Heart left ventricle (tissue), 13 donors: ENCODE results near the gene TCHP.

ENCODE experiments used
- POLR2A ChIP-seq, 2 donors: fragments of 450-650 bp; IDR thresholded peaks; one replicate each; pipeline ENCODE4 v1.6.1; 2017; ENCODE audit warnings: antibody characterized with exemption in 2 of 2, mild to moderate bottlenecking in 2 of 2, moderate library complexity in 2 of 2
- TF ChIP-seq, protein P1 (sequence below), 12 donors: fragments of 200-600 bp; sonication (generic) in 4 of 12; IDR thresholded peaks; one replicate each; pipeline versions ENCODE4 v1.5.0 to v1.8.0; 2018 to 2022; ENCODE audit warnings: antibody characterized with exemption in 12 of 12, mild to moderate bottlenecking in 5 of 12
- donor health status: ischemic (EF 13 %, LVEDD 7.1; RV severe dilation, severe dysfunction).
- donor health status: DM: no; HTN: yes; CAD: no.
- donor health status: DM: no; HTN: no; CAD: no.
- donor health status: ischemic (EF 25% LVEDD 6.9; RV normal size, moderate dysfunction).
- donor health status: ischemic (EF 25% LVEDD 5.7; RV mildly dilated, moderate dysfunction).
- donor health status: ischemic (EF 35%, LVEDD 5.7; RV mildly dilated, moderate dysfunction).
- donor health status: nonischemic (EF 11% LVEDD 7.7; RV severe dilation, severe dysfunction).
- donor health status: DM: yes; HTN: yes; CAD: no.
- donor health status: PGD.
- donor health status: ischemic (EF 29% LVEDD 5.4; RV normal size, mild dysfunction).
- donor health status: nonischemic (EF 23%, LVEDD 6.1; RV moderate dilation, normal function).

DNA sequence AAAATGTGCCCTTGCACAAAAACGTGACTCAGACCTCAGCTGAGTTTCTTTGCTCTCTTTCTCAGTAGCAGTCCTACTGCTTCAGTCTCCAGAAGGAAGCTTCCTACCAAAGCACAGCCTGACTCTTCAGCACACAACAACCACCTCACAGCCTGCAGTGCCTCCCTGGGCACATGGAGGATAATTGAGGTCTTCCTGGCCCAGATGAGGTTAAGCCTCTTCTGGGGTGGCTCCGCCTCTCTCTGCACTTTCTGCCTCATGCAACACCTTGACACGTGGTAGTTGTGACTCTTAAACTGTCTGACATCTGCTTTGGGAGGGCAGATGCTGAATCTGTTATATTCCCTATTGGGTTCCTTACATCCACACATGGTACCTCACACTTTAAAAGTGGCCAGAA is 62.3 kb downstream of the TCHP start:
- TF ChIP-seq, protein P1, sequence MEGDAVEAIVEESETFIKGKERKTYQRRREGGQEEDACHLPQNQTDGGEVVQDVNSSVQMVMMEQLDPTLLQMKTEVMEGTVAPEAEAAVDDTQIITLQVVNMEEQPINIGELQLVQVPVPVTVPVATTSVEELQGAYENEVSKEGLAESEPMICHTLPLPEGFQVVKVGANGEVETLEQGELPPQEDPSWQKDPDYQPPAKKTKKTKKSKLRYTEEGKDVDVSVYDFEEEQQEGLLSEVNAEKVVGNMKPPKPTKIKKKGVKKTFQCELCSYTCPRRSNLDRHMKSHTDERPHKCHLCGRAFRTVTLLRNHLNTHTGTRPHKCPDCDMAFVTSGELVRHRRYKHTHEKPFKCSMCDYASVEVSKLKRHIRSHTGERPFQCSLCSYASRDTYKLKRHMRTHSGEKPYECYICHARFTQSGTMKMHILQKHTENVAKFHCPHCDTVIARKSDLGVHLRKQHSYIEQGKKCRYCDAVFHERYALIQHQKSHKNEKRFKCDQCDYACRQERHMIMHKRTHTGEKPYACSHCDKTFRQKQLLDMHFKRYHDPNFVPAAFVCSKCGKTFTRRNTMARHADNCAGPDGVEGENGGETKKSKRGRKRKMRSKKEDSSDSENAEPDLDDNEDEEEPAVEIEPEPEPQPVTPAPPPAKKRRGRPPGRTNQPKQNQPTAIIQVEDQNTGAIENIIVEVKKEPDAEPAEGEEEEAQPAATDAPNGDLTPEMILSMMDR (IDR thresholded peaks at IDR 0.05) = no peak
- TF ChIP-seq POLR2A (IDR thresholded peaks at IDR 0.05) = no peak
